GM18502 (cell line): ENCODE results near the gene TBCD.

Experiments
- ATAC-seq: cut with Tn5 transposase; IDR thresholded peaks from one replicate; pipeline ENCODE4 v1.9.1; 2021; ENCODE audit warnings: mild to moderate bottlenecking; ENCODE audit not compliant: unreplicated experiment, poor library complexity

TBCD gene

DNA sequence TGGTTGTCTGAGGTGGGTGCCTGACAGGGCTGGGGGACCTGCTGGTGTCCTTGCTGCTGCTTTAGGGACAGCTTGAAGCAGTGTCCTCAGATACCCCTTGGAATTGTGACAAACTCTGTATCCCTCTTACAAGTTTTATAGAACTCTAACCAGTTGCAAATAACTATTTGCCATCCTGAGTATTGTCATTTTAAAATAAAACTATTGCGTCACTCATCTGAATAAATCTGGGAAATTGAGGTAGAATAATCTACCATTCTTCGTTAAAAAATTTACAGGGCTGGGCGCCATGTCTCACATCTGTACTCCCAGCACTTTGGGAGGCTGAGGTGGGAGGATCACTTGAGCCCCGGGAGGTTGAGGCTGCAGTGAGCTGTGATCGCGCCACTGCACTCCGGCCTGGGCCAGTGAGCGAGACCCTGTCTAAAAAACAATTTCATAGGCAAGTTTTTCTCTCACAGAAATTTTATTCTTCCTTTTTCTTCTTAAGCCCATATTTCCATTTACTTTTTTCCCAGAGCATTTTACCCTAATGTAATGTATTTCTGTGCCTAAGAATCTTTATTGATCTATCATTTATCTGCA is 73.8 kb downstream of the TBCD start:
- no peak for ATAC-seq

DNA sequence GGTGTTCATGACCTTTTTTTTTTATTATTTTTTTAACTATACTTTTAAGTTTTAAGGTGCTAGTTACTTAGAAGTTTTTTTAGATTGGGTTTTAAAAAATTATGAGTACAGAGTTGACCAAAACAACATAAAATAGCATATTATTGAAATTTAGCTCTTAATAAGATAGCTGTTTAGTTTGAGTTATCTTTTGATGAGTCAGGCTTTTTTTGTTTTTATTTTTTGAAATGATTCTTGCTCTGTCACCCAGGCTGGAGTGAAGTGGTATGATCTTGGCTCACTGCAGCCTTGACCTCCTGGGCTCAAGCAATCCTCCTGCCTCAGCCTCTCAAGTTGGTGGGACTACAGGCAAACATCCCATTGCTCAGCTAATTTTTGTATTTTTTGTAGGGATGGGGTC is 74.3 kb downstream of the TBCD start:
- no peak for ATAC-seq

DNA sequence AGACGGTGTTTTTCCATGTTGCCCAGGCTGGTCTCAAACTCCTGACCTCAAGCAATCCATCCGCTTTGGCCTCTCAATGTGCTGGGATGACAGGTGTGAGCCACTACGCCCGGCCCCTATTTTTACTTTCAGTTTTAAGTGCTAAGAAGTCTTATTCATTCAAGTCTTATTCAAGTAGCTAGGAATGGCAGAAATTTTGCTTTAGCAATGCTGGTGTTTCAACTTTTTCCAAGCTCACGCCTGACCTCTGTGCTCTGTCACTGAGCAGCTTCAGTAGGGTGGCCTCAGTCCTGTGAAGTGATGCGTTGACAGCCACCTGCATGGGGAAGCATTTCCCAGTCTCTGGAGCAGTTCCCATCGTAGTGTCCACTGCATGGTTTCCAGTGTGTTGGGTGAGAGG is 75.1 kb downstream of the TBCD start:
- no peak for ATAC-seq

DNA sequence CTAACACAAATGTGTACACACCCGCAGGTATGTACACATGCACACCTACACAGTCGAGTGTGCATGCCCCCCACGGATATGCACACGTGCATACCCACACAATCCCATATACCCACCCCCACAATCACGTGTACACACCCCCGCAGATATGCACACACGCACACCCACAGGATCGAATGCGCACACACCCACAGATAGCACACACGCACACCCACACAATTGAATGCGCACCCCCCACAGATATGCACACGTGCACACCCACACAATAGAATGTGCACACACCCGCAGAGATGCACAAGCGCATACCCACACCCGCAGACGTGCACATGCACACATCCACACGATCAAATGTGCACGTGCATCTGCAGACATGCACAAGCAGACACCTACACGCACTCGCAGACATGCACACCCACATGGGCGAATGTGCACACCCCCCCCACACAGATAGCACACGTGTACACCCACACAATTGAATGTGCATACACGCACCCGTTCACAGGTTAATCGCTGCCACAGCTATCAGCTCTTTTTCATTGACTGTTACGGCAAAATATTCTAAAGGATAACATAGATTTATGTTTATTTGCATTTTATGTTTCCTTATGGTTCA is 77.1 kb downstream of the TBCD start:
- no peak for ATAC-seq

DNA sequence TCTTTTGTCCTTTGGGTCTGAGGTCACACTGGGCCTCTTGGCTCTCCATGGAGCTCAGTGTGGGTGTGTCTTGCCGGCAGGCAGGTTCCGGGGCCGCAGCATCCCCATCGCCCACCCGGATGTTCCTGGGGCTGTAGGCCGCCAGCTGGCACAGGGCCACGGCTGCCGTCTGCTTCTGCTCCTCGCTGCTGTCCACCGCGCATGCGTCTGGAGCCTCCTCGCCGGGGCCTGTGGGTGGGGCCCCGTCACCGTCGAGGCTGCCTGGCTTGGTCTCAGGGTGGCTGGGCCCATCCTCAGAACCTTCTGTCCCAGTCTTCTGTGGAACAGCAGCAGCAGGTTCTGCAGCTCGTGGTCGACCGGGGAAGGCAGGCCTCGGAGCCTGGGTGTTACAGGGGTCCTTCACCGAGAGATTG is 78.4 kb downstream of the TBCD start:
- no peak for ATAC-seq

DNA sequence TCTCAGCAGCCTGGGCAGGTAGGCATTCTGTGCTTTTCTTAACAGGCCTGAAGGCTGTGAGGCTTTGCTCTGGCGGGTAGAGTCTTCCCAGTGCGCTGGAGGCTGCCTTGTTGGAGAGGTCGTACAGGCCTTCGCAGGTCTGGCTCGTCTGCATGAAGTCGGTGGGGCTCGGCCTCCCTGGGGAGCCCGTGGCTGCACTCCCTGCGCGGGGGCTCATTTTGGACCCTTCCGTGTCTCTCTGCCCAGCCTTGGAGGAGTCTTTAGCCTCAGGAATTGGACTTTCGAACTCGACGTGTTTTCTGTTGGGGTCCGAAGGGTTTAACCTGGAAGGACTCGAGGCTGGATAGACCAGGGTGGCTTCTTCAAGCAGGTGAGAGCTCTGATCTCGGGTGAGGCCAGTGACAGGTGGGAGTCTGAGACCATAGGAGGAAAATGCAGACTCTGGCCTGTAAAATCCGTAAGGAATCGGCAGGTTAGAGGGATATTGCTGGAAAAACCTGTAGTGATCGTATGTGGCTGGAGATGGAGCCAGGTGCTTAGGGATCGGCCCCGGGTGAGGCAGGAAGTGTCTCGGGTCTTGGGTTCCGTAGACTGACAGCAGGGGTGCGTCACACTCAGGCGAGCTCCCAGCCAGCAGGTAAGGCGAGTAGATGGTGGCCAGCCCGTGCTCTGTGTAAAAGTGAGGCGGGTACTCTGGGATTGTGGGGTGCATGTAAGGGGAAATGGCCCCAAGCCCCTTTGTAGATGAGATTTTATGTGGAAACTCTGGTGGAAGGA is 79.4 kb downstream of the TBCD start:
- no peak for ATAC-seq

DNA sequence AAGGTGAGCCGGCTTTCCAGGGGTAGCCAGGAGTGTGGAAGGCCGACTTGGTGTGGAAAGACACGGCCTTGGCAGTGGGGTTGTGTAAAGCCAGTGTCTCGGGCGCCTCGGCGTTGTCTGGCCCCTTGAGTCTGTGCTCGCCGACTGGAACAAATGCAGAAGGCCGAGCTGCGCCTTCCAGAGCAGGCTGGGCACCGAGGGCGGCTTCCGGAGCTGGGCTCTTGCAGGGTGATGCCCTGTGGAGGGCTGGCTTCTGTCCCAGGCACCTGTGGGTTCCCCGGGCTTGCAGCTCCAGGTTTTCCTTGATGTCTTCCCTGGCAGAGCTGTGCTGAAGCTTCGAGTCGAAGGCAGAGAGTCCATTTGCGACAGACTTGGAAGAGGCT is 79.9 kb downstream of the TBCD start:
- ATAC-seq: no peak

DNA sequence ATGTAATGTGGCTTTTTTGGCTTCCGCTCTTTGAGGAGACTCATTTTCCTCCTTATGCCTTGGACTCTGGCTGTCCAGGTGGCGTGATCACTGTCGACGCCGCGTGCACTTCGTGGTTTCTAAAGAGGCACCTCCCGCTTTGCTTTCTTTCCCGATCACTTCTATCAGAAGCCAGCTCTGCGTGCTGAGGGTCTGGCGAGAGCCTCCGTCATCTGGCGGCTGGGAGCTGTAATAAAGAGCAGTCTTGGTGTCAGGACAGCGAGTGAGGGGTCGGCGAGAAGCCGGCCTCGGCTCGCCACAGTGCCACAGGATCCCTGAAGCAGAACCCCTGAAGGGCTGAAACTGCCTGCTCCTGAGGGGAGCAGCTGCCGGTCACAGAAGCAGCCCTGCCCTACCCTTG is 80.5 kb downstream of the TBCD start:
- no peak for ATAC-seq

DNA sequence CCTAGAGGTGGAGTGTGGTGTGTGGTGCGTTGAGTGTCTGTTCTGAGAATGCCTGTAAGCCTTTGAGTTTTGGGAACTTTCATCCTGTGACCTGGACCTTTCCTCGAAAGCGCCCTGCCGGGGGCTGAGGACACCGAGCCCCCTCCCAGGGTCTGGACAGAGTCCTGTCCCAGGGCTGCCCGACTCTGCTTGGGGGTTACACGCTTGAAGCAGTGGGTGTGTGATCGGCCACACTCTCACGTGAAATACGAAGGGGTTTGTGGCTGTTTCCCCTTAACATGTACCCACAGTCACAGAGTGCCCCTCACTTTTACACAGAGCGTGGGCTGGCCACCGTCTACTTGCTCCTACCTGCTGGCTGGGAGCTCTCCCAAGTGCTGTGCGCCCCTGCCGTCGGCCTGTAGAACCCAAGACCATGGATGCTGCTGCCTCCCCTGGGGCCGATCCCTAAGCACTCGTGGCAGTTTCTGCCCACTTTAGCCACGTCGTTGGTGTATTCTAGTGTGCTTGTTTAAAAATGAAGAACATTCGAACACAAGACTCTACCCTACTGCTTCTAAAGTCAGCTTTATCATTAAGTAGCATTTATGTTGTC is 81.1 kb downstream of the TBCD start:
- no peak for ATAC-seq

DNA sequence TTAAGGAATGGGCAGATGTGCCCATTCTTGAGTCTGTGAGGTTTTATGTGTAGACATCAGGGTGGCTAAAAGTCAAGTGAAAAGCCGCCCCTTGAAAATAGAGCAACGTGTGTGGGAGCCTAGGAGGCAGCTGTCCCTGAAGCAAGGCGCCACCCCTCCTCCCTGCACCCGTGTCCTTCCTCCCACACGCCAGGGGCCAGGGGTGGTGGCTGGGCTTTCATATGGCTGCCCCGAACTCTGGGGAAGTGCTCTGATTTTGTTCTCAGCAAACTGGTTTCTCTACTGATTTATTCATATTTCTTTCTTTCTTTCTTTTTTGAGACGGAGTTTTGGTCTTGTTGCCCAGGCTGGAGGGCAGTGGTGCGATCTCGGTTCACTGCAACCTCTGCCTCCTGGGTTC is 83.3 kb downstream of the TBCD start:
- no peak for ATAC-seq

DNA sequence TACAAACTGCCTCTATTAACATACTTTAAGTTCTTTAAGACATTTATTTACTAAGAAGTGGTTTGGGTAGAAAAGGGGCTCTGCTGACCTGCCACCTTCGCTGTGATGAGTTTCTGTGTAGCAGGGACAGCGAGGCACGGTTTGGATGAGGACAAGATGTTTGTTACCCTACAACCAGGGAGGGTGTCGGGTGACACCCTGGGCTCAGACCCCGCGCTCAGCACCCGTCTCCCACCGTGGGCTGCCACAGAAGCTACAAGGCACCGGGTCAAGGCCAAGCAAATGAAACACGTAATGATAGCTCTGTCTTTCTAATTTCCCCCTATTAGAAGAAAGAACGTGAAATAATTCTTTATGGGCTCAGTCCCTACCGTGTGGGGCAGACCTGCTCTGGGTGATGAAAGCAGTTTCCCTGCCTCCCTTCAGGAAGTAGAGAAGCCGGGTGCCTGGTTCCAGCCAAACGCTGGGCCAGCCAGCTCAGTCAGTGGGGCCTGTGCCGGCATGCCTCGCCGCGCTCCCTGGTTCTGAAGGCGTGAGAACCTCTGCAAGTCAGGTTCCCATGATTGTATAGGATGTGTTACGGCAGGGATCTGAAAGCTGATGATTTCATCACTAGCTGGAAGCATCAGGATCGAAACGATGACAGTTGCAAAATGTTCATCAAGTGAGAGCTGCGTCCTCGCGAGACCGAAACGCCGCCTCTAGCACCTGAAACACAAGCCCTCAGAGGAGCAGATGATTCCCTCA is 84.1 kb downstream of the TBCD start:
- no peak for ATAC-seq

DNA sequence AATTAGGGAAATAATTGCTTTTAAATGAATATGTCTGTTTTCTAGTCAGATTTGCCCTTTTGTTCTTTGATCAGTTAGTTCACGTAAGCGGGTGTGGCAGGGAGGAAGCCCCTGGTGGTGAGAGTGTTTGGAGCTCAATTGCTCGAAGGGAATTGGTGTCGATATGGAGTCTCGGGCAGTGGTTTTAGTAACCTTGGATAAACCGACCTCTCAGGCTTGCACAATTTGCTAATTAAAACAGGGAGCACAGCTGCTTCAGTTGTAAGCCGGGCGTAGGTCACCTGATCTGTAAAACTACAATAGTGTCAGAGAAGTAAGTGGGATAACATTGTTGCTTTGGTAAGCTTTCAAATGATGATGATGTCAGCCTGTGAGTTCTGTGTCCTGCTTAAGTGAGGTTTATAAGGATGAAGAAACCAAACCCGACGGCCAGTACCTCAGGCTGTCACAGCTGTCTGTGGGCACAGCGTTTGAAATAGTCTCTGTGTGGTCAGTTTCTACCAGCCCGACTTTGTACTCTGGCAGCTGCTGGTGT is 85.0 kb downstream of the TBCD start:
- ATAC-seq: no peak

DNA sequence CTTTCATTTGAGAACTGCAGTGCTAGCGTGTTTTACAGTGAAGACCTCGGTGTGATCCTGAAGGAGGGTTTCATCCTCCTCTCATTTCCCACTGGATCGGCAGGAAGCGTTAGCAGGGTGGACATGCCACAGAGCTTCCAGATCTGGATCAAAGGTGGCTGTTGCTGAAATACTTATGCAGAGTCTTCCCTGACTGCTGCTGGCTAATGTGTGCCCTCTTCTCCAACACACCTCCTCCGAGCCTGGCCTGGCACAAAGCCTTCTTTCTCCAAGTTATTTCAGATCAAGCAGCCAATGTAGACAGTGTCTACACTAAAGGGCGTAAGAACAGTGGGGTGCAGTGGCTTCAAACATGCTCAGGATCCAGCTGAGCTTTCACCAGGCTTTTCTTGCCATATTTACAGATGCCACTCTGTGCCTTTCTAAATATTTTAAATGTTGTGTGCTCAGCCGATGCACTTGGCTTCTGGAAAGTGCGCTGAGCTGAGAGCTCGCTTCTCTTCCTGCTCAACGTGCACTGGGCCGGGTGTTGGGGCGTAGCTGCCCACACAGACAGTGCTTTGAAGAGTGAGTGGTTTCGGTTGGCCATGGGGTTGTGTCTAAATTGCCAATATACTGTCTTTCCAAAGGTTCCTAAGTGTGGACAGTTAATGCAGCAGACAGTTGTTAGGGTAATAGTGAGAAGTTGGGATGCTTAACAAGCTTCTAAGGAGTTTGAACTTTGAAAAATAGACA is 85.9 kb downstream of the TBCD start:
- ATAC-seq: no peak

DNA sequence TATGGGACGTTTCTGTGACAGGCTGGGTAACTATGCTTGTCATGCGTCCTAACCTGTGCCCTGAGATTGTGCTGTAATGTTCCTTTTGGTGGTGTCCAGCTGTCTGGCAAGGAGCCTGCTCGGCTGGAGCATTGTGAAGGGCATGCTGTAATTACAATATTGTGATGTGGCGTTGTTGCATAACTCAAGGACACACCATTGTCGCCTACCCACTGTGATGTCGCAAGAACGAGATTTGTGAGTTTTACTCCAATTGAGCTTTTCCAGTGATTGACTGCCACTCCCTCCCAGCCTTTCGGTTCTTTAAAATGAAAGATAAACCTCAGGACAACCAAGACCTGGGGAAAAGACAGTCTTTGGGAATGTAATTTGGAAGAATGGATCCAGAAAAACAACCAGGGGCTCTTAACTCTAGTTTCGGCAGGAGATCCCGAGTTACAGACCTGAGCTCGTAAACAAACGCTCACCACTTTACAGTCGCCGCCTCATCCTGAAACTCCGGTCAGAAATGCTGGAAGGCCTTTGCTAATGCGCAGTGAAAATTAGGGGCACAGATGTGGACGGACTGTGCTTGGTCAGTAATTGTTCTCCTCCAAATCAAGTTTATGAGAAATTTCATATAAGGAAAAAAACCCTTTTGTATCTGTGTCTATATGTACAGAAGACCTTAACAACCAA is 86.7 kb downstream of the TBCD start:
- ATAC-seq: no peak

DNA sequence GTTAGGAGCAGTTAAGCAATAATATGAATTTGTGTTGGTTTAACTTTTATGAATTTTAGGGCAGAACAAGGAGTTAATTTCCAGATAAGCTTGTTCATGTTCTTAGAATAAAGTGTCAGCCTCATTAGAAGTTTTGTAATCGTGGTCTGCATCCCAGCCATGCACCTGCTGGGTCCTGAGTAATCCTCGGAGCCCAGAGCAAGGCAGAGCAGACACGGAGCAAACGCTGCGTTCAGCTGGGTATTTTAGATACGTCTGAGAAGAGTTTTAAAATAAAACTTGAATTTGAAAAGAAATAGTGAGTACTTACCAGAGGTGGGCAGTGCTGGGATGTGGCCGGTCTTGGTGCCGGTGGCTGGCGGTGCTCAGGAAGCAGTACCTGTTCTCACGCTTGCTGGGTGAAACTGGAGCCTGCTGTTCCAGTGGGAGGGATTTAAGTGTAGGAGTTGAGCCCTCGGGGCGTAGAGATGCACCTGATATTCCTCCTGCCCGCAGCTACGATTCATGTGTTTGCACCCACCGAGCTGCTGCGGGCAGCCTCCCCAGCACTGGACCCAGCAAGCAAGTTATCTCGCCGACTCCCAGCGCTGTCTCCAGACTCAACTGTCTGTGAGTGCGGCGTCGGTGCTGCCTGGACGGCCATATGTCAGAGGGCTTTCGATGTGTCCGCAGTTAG is 87.9 kb downstream of the TBCD start, which contains the start of gene ZNF750:
Gene ZNF750, minus strand, starts transcription at position 406 of the 676 bp plus-strand sequence. CDS start 7,568 bp downstream, outside the sequence.
- ATAC-seq: no peak

DNA sequence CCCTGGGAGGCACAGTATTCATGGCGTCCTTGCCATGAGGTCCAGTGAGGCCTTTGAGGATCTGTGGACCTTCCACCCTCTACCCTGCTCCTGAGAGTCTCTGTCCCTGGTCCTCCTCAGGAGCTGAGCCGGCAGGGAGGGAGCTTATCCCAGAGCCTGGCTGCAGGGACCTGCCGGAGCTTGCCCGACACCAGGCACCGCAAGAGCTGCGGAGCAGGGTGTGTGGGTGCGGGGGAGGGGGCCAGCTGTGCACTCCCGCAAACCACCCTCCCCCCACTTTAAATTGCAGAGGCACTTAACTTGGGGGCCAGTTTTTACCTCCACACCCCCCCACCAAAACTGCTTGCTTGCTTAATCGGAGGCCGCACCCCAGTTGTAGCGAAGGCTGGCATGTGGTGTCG is 88.6 kb downstream of the TBCD start:
- no peak for ATAC-seq

DNA sequence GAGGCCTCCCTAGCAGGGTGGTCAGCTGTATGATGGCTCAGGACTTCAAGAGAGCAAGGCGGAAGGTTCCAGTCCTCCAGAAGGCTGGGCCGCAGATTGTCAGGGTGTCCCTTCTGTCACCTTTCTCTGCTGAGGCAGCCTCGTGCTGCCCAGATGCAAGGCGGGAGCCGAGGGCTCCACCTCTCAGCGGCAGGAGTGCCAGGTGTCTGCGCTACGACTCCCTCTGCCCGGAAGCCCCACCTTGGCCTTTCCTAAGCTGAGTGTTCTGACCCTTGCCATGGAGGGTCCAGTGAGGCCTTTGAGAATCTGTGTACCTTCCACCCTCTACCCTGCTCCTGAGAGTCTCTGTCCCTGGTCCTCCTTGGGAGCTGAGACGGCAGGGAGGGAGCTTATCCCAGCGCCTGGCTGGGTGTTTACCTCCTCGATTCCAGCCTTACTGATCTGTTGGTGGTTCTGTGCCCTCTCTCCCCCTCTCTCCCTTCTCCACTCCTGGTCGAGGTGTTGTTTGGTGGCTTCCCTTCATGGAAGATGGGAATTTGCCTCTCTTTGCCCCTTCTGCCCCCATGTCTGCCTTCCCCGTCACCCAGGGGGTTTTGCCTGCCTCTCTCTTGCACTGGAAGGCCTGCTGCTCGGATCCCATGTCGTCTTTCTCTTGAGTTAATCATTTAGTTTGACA is 90.2 kb downstream of the TBCD start:
- ATAC-seq: no peak
